AML-193 (cell line): ENCODE results near the gene NPR3.
"Not testable (repeated sequence)": the region's sequence is repeated elsewhere in the genome, so short reads cannot be mapped to it uniquely, and the experiment has no call there.

Experiments
- DNase-seq, 2 experiments: peaks; one replicate each; lab custom pipeline; 2025; lab: John Stamatoyannopoulos, UW

The NPR3 gene

GRCh38 chr5:32765266-32765665 lies 54.1 kb downstream of the NPR3 start:
- no peak for DNase-seq

- DNase-seq = no peak
Observed at GRCh38 chr5:32767948-32768467, 56.9 kb downstream of the NPR3 start.

DNA sequence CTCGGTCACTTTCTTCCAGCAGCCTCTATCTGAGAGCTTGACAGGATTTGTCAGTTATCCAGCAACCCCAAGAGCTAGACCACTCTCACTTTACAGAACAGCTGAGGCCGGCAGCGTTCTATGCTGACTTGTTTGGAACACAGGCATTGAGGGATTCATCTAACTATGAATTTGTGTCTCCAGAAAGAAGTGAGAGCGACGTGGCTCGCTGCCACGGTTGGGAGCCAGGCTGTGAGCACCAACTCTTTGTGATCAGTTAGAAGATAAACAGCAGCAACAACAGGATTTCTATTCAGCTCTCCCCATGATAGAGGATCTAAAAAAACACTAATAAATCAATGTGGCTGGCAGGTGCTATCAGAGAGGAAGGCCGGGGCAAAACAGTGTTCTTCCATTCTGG lies 58.6 kb downstream of the NPR3 start:
- no peak for DNase-seq

DNA sequence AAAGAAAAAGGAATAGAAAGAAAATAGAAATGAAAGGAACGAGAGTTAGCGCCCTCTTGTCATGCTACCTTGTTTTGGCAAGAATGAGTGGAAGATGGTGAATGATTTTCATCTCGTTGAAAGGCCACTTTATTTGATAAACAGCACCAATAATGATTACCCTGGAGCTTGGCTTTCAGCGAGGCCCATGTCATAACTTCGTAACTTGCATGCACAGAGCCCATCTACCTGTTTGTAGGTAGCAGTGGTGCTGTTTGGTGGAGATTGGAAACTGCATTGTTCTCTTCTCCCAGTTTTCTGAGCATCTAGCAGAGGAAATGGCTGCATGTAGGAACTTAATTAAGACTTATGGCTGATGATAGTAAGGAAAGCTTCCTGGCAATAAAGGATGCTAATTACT lies 59.3 kb downstream of the NPR3 start:
- DNase-seq = no peak

DNA sequence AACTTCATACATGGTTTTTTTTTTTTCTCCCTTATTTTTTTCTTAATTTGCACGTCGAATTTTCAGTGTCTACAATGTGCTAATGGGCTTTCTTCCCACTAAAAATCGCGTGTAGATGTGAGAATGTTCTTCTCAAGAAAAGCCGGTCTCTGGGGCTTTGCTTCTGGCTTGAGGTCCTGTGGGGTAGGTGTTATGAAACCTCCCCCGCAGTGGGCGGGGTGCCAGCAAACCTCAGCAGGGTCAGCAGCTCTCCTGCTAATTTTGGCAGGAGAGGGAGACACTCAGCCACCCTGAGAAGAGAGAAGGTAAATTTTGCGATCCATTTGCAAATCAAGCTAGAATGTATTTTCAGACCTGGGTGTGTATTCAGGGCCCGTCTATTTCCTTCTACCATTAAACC lies 59.9 kb downstream of the NPR3 start:
- DNase-seq = no peak

GRCh38 chr5:32773944-32774343 lies 62.8 kb downstream of the NPR3 start:
- no peak for DNase-seq

GRCh38 chr5:32776200-32776599 lies 65.1 kb downstream of the NPR3 start:
- no peak for DNase-seq

GRCh38 chr5:32777222-32777621 lies 66.1 kb downstream of the NPR3 start:
- DNase-seq = no peak

- no peak for DNase-seq
Observed at GRCh38 chr5:32777733-32778132, 66.6 kb downstream of the NPR3 start.

DNA sequence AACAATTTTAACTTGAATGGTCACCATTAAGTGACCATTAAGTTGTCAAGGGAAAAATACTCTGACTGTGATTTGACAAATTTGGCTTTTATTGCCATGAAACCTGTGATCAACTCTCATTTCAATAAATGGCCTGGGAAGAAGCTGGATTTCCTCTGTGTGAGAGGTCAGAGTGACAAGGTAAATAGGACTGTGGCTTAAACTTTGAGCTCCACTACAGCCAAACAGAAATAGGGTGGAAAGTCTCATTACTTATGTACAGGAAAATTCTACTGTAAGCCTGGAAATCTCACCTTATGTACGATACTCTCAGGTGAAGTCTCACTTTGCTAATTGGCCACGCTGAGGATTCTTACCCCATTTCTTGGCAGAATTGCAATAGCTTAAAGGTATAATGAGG lies 67.3 kb downstream of the NPR3 start:
- DNase-seq = no peak

DNA sequence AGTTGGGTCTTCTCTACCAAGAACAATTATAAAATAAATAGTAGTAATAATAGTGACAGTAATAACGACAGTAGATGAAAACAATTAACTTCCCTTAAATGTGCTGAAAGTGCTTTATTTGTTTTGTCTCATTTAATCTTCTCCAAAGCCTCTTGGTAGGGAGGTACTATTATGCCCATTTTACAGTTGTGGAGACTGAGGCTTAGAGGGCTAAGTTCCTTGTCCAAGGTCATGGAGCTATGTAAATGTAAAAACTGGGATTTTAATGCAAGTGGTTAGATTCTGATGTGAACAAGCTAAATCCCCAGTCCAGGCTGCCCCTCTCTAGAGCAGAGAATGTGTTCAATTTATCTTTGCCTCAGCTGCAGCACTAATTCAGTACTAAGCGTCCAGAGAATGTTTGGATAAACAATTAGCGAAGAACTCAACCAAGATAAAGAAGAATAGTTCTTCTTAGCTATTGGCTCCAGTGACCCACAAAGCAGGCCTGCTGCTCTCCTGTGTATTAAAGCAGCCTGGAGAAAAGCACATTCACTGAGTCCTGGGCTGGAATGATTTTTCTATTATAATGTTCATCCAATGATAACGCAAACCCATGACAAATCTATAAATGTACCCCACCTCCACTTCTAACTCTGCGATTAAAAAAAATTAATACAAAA lies 68.8 kb downstream of the NPR3 start:
- no peak for DNase-seq

GRCh38 chr5:32780508-32780919 lies 69.4 kb downstream of the NPR3 start:
- DNase-seq = no peak

GRCh38 chr5:32783661-32784060 lies 72.5 kb downstream of the NPR3 start:
- DNase-seq = no peak

DNA sequence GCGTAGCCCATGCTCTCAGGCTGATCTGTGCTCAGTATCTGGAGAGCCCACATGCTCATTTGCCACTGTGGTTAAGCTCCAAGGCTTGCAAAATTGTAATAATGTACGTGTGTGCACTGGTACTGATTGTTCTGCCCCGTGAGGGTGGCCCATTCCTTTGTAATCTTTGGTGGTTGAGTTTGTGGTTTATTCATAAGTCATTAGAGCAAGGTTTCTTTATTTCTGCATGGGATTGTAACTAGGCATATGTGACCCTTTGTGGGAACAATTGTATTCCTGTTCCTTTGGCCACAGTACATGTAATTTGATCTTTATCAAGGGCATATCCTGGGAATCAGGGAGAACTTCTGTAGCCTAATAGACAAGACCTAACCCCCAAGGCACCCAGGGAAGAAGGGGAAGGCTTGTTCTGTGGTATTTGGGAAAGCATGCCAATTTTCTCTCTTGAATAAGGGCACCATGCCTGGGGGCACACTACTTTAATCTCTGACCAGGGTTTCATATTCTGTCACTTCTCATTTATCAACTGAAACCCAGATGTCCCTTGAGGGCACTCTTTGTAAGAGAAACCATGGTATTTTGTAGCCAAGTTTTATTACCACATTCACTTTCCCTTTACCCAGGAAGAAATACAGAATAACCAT lies 74.6 kb downstream of the NPR3 start:
- no peak for DNase-seq

- DNase-seq = no peak
Observed at GRCh38 chr5:32786311-32786710, 75.2 kb downstream of the NPR3 start.

GRCh38 chr5:32790411-32790951 lies 79.4 kb downstream of the NPR3 start:
- no peak for DNase-seq

GRCh38 chr5:32791536-32792243 lies 80.6 kb downstream of the NPR3 start:
- no peak for DNase-seq

GRCh38 chr5:32794086-32794485 lies 83.0 kb downstream of the NPR3 start:
- no peak for DNase-seq

DNA sequence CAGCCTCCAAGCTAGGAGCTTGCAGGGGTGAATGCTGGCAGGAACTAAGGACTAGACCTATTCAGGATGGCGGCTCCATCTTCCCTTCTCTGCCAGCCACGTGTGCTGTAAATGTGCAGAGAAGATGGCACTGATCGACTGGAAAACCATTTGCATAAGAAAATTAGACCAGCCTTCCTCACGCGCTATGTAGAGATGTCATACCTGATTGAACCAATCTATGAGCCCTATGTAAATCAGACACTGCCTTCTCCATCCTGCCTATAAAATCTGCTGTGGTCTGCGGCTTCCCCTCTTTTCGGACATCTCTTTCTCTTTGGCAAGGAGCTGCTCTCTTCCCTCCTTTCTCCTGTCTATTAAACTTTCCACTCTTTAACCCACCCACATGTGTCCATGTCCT lies 91.6 kb downstream of the NPR3 start:
- no peak for DNase-seq

DNA sequence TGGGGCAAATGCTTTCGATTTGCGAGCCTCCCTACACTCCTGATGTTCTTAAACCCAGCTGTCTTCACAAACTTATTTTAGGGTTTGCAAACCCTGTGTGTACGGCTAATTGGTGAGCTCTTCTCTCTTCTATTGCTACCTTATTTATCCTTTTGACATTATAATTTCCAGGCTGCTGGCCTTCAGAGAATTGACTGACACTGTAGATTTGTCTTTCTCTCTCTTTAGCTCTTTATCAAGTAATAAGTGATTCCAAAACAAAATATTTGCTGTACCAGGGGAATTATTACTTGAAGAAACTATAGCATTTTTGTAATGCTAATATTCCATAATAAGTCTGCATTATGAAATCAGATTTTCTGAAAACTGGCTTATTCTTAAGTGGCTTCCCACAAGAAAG lies 92.5 kb downstream of the NPR3 start:
- DNase-seq = no peak

GRCh38 chr5:32805462-32805861 lies 94.3 kb downstream of the NPR3 start:
- not testable (repeated sequence) for DNase-seq

GRCh38 chr5:32805971-32806638 lies 95.0 kb downstream of the NPR3 start:
- no peak for DNase-seq
